Esophagus muscularis mucosa (tissue), 4 donors: ENCODE results near the gene RNF26. TPM values are rescaled to one million over a fixed set of nuclear protein-coding genes. Genes with fewer than 3 reads are reported as not detected.

Experiments
- DNase-seq: peaks from one replicate; pipeline ENCODE4 v3.0.0-alpha.2; 2017; ENCODE audit errors: extremely low spot score
- H3K27ac ChIP-seq, 4 donors: fragments of 200-600 bp; sonication (generic); replicated peaks in 1 of 4; 1 replicate in 3 of 4; 2 replicates in 1 of 4; pipeline ENCODE4 v1.5.1; 2016 to 2019; ENCODE audit warnings: mild to moderate bottlenecking in 1 of 4
- H3K27me3 ChIP-seq, 4 donors: fragments of 200-600 bp; sonication (generic); one replicate each; pipeline versions ENCODE4 v1.5.1 to v1.6.0; 2016 to 2019
- H3K36me3 ChIP-seq, 4 donors: fragments of 200-600 bp; sonication (generic); one replicate each; pipeline ENCODE4 v1.5.1; 2016 to 2019
- H3K4me1 ChIP-seq, 4 donors: fragments of 200-600 bp; sonication (generic); one replicate each; pipeline ENCODE4 v1.5.1; 2016 to 2019
- H3K4me3 ChIP-seq, 4 donors: fragments of 200-600 bp; sonication (generic); 1 replicate in 2 of 4; 2 replicates in 2 of 4; pipeline ENCODE4 v1.5.1; 2016 to 2019; ENCODE audit warnings: mild to moderate bottlenecking in 4 of 4, moderate library complexity in 1 of 4
- H3K9me3 ChIP-seq, 4 donors: fragments of 200-600 bp; sonication (generic); 1 replicate in 3 of 4; 2 replicates in 1 of 4; pipeline ENCODE4 v1.5.1; 2016 to 2019
- CTCF ChIP-seq, 3 experiments: fragments of 200-600 bp in 2 of 3; fragments of 450-650 bp in 1 of 3; sonication (generic) in 2 of 3; IDR thresholded peaks; one replicate each; pipeline ENCODE4 v1.5.1; 2017 to 2019; ENCODE audit warnings: antibody characterized with exemption in 3 of 3, mild to moderate bottlenecking in 2 of 3, moderate library complexity in 1 of 3
- EP300 ChIP-seq: sonication (generic); formaldehyde crosslinking; IDR thresholded peaks from one replicate; pipeline ENCODE4 v1.6.1; 2017; ENCODE audit warnings: antibody characterized with exemption
- POLR2A ChIP-seq: fragments of 450-650 bp; IDR thresholded peaks from one replicate; pipeline ENCODE4 v1.6.1; 2017; ENCODE audit warnings: antibody characterized with exemption, moderate library complexity, mild to moderate bottlenecking, low read depth
- POLR2AphosphoS5 ChIP-seq, 2 donors: sonication (generic); formaldehyde crosslinking; IDR thresholded peaks; one replicate each; pipeline ENCODE4 v1.6.1; 2017; ENCODE audit warnings: antibody characterized with exemption in 2 of 2
- WGBS: methylation state at CpG from one replicate; pipeline ENCODE4 v1.1.5; 2018; 5-methylcytosine and 5-hydroxymethylcytosine counted together
- intact Hi-C: fragments of 100-400 bp; cut with DNase I; formaldehyde crosslinking; loops from one replicate; pipeline ENCODE4 v1.15.1; 2023
- total RNA-seq, 4 donors: library from RNA; depleted of rRNA; stranded (reverse); fragments of >200 nt; gene quantifications; one replicate each; pipeline versions ENCODE4 v1.1.0 to v1.2.1, GENCODE V29; 2016

The RNF26 gene
- total RNA-seq, 4 donors from 2014 or later: 14.2 to 33.2 (median 20.9) TPM

GRCh38 chr11:119309953-119310681 is 24.2 kb upstream of the RNF26 start:
- no peak for DNase-seq
- no peaks in the 10 kb centered on the region for H3K9me3 ChIP-seq
- H3K27ac ChIP-seq: peak overlapping the region; percentile 98 to 99 (median 98)
- H3K27me3 ChIP-seq: no peaks in the 10 kb centered on the region
- WGBS: 73% methylated on average over 17 of the region's 17 CpGs
- no peak for TF ChIP-seq CTCF (IDR thresholded peaks at IDR 0.05)
- no peak for TF ChIP-seq POLR2A
- TF ChIP-seq EP300: no peak
- no peak for TF ChIP-seq POLR2AphosphoS5 (IDR thresholded peaks at IDR 0.05)
- H3K4me1 ChIP-seq: peaks cover 13 to 94% (median 74%) of the 10 kb centered on the region in 4 donors
- H3K36me3 ChIP-seq: peaks cover 38 to 84% (median 76%) of the 10 kb centered on the region in 4 donors
- intact Hi-C loops: no loop called here
- no peak overlapping the region for H3K4me3 ChIP-seq

GRCh38 chr11:119310682-119311052 is 23.7 kb upstream of the RNF26 start:
- no peaks in the 10 kb centered on the region for H3K27me3 ChIP-seq
- peaks cover 38 to 81% (median 75%) of the 10 kb centered on the region in 4 donors for H3K36me3 ChIP-seq
- intact Hi-C loops: no loop called here
- TF ChIP-seq POLR2A (no peak), CTCF (IDR thresholded peaks at IDR 0.05) (no peak), POLR2AphosphoS5 (IDR thresholded peaks at IDR 0.05) (no peak), EP300 (no peak)
- no peak overlapping the region for H3K4me3 ChIP-seq
- no peak for DNase-seq
- peak overlapping the region; percentile 98 to 99 (median 98) for H3K27ac ChIP-seq
- peaks cover 17 to 95% (median 74%) of the 10 kb centered on the region in 4 donors for H3K4me1 ChIP-seq
- no peaks in the 10 kb centered on the region for H3K9me3 ChIP-seq
- 70% methylated on average over 14 of the region's 20 CpGs for WGBS

- intact Hi-C loops: no loop called here
- Histone ChIP-seq H3K4me1 (peaks cover 41 to 98% (median 71%) of the 10 kb centered on the region in 4 donors), H3K27ac (peak overlapping the region; percentile 98 to 99 (median 98)), H3K27me3 (no peaks in the 10 kb centered on the region), H3K36me3 (peaks cover 26 to 55% (median 52%) of the 10 kb centered on the region in 4 donors), H3K4me3 (peak overlapping the region; percentile 79 to 88 (median 82)), H3K9me3 (no peaks in the 10 kb centered on the region)
- TF ChIP-seq EP300 (no peak), POLR2A (no peak), POLR2AphosphoS5 (IDR thresholded peaks at IDR 0.05) (no peak), CTCF (IDR thresholded peaks at IDR 0.05) (no peak)
- no peak for DNase-seq
- WGBS: 14% methylated on average over 1 of the region's 18 CpGs
Measured at GRCh38 chr11:119314726-119315125, 19.6 kb upstream of the RNF26 start.

GRCh38 chr11:119315131-119316015 is 19.0 kb upstream of the RNF26 start:
- 6% methylated on average over 20 of the region's 29 CpGs for WGBS
- H3K27me3 ChIP-seq: no peaks in the 10 kb centered on the region
- H3K4me3 ChIP-seq: peak overlapping the region; percentile 79 to 88 (median 82)
- TF ChIP-seq POLR2AphosphoS5 (IDR thresholded peaks at IDR 0.05) (peak; percentile 41 to 54), EP300 (no peak), CTCF (IDR thresholded peaks at IDR 0.05) (peak in 2 of 3 experiments; percentile 24 to 31), POLR2A (no peak)
- H3K27ac ChIP-seq: peak overlapping the region; percentile 98 to 99 (median 98)
- intact Hi-C loops: no loop called here
- peaks cover 26 to 48% (median 45%) of the 10 kb centered on the region in 4 donors for H3K36me3 ChIP-seq
- H3K4me1 ChIP-seq: peaks cover 48 to 98% (median 75%) of the 10 kb centered on the region in 4 donors
- H3K9me3 ChIP-seq: no peaks in the 10 kb centered on the region
- DNase-seq: no peak
